GM23248 (cell line): Measurements from ENCODE around the gene RTN4R.

Experiments used
- EZH2 ChIP-seq: fragments of 200-600 bp; sonication (generic); IDR thresholded peaks from 2 replicates; pipeline ENCODE4 v1.6.1; 2018; ENCODE audit warnings: antibody characterized with exemption, mild to moderate bottlenecking; ENCODE audit not compliant: insufficient read depth, poor library complexity, severe bottlenecking
- EZH2phosphoT487 ChIP-seq: fragments of 200-600 bp; sonication (generic); IDR thresholded peaks from 2 replicates; pipeline ENCODE4 v1.6.1; 2018; ENCODE audit warnings: antibody characterized with exemption, moderate library complexity, mild to moderate bottlenecking, low read depth; ENCODE audit not compliant: insufficient read depth

DNA sequence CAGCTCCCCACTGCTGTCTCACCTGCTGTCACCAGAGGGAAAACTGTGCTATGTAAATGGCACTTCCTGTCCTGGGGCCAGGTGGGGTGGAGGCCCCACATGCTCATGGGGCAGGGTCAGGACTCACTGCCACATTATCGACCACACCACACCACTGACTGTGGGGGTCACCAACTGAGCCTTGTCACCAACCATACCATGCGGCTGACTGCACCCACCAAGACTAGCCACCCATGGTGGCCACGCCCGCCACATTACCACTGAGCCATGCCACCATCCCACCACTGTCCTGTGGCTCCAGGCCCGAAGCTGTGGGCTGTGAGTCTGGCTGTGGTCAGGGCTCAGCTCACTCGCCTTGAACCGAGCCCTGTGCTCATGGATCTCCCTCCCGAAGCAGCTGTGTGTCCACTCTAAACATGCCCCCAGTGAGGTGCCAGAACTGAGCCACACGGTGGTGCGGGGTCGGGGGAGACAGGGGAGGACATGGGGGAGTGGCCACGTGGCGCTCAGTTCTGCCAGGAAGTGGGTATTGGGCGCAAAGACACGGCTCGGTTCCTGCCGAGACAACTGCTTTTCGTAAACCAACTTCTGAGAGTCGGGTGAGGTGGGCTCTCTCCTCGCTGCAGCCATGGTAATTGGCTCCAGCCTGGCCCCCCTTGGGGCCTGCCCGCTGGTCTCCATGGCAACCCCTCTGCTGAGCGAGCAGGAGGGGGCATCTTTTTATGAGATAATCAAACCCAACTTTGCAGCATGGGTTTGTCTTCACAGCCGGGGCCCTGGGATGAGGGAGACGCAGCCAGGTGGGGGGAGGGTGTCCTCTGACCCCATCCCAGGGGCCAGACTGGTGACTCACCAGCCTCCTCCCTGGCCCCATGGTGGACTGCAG, 23.2 kb downstream of the RTN4R start:
- TF ChIP-seq EZH2 (no peak), EZH2phosphoT487 (no peak)
